Measurements from ENCODE around the gene LRRC71. TPM values are rescaled to one million over a fixed set of nuclear protein-coding genes. Genes with fewer than 3 reads are reported as not detected.

The LRRC71 gene
- polyA plus RNA-seq, 3 donors = 0.03 to 1.6 (median 0.16) TPM

DNA sequence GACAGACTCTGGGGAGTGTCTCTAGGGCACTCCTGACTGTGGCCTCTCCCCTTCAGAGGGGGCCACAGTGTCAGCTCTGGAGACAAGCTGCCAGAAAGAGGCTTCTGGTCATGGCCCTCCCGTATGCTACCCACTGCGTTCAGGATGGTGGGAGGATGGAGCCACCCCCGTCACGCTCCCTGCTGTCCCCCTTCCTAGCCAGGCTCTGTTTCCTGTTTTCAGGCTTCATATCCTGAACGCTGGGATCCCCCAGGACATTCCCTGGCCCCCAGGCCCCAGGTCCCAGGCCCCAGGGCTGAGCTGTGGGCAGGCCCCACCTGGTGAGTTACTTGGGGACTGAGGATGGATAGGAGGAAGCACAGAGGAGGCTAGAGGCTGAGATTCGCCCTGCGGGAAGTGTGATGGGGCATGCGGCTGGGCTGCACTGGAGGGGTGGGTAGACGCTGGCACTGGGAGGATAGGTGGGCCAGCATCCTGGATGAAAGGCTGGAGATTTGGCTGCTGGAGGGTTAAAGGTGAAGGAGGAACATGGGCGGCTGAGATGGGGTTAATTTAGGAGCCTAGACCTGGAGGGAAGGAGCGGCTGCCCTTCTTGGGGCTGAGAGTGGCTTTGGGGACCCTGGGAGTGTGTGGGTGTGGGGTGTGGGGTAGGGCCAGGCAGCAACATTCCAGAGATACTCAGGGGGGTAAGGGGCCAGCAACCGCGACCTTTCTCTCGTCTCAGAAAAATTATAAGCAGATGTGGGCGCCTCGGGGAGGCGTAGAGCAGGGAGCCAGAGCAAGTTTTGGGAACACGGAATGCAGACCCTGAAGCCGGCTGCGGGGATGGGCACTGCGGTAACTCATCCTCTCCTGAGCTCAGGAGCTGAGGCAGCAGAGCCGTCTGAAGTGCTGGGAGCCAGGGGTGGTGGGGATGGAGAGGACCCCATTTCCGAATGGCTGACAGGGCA is 18.2 kb upstream of the LRRC71 start:
- 51 to 55% (median 54%) methylated on average over 22 to 23 of the region's 23 CpGs for WGBS, 3 donors
- H3K27ac ChIP-seq (ENCODE audit: low read depth, low read length) = no peak overlapping the region

DNA sequence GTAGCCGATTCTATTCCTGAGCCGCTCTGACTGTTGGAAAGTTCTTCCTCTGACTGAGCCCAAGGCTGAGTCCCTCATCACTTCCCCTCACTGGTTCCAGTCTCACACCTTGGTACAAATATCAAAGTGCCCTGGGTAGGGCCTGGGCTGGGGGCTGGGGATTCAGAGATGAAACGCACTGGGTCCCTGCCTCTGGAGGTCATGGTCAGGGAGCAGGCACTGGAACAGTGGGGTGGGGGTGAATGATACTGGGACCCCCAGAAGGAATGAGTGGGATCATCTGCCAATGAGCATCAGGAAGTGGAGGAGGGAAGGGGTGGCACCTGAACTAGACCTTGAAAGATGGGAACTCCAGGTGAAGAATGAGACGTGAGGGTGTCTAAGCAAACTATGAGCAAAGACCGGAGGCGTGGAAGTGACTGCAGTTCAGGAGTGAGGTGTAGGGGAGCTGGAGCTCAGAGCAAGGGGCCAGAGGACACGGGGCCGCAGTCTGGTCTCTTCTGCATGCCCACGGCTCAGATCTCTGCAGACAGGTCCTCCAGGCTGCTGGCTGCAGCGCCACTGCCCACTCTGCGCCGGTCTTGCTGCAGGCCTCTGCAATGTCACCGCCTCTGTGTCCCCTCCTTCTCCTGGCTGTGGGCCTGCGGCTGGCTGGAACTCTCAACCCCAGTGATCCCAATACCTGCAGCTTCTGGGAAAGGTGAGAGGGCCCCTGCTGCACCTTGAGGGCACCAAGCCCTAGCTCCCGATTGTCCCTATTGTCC is 16.9 kb upstream of the LRRC71 start:
- WGBS, 3 donors = 66 to 87% (median 75%) methylated on average over 15 of the region's 15 CpGs

DNA sequence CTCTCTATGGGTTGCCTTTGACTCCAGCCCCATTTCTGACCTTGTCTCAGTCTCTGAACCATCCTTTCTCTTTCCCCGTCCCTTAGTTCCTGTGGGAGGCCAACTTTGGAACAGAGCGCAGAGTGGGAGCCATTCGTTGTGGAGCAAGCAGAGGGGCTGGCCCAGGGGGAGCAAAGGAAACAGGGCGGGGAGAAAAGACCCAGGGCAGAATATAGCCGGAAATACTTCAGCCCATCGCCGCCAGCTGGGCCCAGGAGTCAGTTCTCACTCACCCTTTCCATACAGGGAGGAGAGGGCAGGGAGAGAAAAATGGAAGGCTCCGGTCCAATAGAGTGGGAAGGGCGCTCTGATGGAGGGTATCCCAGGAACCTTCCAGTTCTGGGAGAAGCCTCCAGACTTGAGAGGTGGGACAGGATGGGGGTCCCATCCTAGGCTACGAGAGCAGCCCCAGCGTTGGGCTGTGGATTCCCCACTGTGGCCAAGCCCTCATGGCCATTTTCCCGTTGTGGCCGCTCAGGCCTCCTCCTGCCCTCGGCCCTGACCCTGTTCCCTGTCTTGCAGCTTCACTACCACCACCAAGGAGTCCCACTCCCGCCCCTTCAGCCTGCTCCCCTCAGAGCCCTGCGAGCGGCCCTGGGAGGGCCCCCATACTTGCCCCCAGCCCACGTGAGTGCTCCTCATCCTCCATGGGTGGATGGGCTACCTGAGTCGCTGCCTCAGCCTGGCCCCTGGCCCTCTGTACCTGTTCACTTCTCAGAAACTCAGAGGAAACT is 16.1 kb upstream of the LRRC71 start:
- WGBS, 3 donors = 66 to 79% (median 78%) methylated on average over 17 to 19 of the region's 19 CpGs
- no peak overlapping the region for H3K27ac ChIP-seq (ENCODE audit: low read depth, low read length)

More for the DNA sequence above, 16.9 kb upstream of the LRRC71 start:
- H3K27ac ChIP-seq (ENCODE audit: low read depth, low read length) = no peak overlapping the region

DNA sequence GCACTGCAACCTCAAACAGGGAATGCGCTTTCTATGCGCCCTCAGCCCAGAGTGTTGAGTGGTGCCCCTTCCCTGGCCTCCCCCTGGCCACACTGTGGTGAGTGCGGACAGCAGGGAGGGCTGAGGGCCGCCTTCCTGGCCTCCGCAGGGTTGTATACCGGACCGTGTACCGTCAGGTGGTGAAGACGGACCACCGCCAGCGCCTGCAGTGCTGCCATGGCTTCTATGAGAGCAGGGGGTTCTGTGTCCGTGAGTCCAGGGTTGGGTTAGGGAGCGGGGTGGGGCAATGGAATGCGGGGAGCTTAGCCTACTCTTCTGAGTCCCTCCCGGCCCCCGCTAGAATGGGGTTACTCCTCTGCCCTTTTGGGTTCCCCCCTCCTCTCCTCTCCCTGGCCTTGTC is 15.3 kb upstream of the LRRC71 start:
- no peak overlapping the region for H3K27ac ChIP-seq (ENCODE audit: low read depth, low read length)
- WGBS, 3 donors = 77 to 89% (median 88%) methylated on average over 13 to 16 of the region's 16 CpGs

DNA sequence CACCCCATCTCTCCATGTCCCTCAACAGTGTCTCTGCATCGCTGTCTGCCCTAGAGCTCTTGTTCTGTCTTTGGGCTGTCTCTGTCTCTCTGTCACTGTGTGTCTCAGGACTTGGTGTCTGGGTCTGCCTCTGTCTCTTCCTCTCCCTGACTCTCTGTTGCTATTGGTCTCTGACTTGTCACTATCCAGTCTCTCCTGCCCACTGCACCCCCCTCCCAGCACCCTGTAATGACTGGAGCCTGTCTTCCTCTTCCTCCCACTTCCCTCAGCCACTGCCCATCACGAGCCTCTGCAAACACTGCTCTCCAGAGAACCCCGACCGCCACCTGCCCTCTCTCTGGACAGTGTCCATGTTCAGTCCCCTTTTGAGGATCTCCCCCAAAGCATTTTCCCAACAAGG is 14.8 kb upstream of the LRRC71 start:
- 49 to 66% (median 64%) methylated on average over 4 of the region's 4 CpGs for WGBS, 3 donors
- no peak overlapping the region for H3K27ac ChIP-seq (ENCODE audit: low read depth, low read length)

DNA sequence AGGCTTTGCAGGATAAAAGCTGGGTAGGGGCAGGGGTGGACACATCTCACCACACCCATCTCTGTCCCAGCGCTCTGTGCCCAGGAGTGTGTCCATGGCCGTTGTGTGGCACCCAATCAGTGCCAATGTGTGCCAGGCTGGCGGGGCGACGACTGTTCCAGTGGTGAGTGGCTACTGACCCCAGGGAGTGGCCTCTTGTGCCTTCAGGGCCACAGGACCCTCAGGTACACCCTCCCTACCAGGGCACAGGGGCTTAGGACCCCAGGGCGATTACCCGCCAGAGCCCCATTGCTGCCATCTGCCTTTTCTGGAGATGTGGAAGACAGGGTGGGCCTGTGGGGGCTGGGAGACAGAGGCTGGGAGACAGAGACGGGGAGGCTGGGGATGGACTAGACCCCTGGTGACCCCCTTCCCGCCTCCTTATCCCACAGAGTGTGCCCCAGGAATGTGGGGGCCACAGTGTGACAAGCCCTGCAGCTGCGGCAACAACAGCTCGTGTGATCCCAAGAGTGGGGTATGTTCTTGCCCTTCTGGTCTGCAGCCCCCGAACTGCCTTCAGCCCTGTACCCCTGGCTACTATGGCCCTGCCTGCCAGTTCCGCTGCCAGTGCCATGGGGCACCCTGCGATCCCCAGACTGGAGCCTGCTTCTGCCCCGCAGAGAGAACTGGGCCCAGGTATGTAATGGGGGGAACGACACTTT is 14.1 kb upstream of the LRRC71 start:
- no peak overlapping the region for H3K27ac ChIP-seq (ENCODE audit: low read depth, low read length)
- 88 to 95% (median 93%) methylated on average over 16 of the region's 16 CpGs for WGBS, 3 donors

DNA sequence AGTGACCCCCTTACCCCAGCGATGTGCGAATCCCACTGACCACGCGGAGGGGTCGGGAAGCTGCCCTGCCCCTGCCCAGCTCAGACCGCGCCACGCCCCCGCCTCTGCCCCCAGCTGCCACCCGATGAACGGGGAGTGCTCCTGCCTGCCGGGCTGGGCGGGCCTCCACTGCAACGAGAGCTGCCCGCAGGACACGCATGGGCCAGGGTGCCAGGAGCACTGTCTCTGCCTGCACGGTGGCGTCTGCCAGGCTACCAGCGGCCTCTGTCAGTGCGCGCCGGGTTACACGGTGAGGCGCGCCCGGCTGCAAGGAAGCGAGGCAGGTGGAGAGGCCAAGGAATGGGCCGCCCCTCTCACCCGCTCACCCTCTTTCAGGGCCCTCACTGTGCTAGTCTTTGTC is 11.9 kb upstream of the LRRC71 start:
- no peak overlapping the region for H3K27ac ChIP-seq (ENCODE audit: low read depth, low read length)
- WGBS, 3 donors = 40 to 81% (median 81%) methylated on average over 22 to 29 of the region's 29 CpGs

DNA sequence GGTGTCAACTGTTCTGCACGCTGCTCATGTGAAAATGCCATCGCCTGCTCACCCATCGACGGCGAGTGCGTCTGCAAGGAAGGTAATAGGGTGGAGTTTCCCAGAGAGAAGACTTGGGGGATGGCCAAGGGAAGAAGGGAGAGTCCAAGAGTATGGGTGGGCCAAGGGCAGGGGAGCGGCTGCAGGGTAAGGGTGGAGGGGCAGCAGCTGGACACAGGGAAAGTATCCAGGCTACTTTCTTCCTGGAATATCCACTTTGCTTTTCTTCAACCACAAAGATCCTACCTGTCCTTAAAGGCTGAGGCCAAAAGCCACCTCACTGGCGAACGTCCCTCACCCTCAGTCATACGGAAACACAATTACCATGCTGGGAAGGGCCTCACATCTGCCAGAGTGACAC is 11.5 kb upstream of the LRRC71 start:
- no peak overlapping the region for H3K27ac ChIP-seq (ENCODE audit: low read depth, low read length)
- whole genome bisulfite sequencing, 3 donors = 61 to 70% (median 66%) methylated on average over 10 of the region's 10 CpGs

DNA sequence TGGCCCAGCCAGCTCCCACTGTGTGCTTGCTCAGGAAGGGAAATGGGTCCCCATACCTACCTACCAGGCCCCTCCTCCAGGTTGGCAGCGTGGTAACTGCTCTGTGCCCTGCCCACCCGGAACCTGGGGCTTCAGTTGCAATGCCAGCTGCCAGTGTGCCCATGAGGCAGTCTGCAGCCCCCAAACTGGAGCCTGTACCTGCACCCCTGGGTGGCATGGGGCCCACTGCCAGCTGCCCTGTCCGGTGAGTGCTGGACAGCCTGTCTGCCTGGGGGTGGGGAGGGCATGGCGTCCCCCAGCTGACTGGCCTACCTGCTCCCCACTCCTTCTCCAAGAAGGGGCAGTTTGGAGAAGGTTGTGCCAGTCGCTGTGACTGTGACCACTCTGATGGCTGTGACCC is 10.8 kb upstream of the LRRC71 start:
- WGBS, 3 donors = 70 to 86% (median 73%) methylated on average over 5 of the region's 5 CpGs
- no peak overlapping the region for H3K27ac ChIP-seq (ENCODE audit: low read depth, low read length)

DNA sequence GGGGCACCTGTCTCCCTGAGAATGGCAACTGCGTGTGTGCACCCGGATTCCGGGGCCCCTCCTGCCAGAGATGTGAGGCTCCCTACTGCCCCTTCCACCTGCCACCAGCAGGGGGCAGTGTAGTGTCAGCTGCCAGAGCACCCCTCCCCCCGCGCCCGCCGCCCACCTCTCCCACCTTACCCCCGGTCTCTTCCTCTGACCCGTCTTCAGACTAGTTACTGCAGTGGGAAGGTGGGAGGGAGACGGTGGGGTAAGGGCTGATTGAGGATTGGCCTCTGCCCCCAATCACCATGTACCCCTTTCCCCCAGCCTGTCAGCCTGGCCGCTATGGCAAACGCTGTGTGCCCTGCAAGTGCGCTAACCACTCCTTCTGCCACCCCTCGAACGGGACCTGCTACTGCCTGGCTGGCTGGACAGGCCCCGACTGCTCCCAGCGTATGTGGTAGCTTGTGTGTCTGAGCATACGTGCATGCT is 10.1 kb upstream of the LRRC71 start:
- 36 to 64% (median 63%) methylated on average over 12 to 18 of the region's 18 CpGs for WGBS, 3 donors
- no peak overlapping the region for H3K27ac ChIP-seq (ENCODE audit: low read depth, low read length)

DNA sequence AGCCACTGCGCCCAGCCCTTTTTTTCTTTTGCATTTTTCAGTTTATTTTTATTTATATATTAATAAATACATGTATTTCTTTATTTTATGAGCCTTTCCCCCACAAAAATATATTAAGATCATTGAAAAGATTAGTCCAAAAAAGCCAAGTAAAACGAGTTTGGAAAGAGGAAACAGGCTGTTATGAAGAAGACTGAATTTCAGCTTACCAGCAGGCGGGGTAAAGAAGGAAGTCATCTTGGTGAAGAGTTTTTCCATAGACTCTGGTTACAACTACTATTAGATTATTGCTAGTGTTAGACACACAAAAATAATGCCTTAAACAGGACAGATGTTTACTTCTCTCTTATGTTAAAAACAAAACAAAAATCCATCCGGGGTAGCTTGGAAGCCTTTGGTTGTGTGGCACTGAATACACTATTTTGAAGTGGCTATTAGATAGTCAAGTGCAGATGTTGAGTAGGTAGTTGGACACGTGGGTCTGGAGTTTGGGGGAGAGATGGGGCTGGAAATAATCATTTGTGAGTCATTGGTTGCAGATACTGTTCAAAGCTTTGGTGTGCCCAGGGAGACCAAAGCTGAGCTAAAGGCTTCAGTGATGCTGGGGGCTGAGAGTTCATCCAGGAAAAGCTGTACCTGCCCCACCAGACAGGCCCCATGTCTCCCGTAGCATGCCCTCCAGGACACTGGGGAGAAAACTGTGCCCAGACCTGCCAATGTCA is 8.7 kb upstream of the LRRC71 start:
- no peak overlapping the region for H3K27ac ChIP-seq (ENCODE audit: low read depth, low read length)
- 63 to 71% (median 63%) methylated on average over 6 of the region's 6 CpGs for WGBS, 3 donors

DNA sequence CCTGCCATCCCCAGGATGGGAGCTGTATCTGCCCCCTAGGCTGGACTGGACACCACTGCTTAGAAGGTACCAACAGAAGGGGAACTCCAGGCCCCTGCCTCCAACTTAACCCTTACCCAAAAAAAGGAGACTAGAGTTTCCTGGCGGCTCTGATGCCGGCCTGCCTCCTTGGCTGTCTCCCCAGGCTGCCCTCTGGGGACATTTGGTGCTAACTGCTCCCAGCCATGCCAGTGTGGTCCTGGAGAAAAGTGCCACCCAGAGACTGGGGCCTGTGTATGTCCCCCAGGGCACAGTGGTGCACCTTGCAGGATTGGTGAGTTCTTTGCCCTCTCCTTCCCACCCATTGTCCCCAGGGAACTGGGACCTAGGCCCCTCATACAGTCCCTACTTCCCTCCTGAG is 8.1 kb upstream of the LRRC71 start:
- 54 to 85% (median 79%) methylated on average over 2 of the region's 2 CpGs for WGBS, 3 donors
- H3K27ac ChIP-seq (ENCODE audit: low read depth, low read length) = no peak overlapping the region

DNA sequence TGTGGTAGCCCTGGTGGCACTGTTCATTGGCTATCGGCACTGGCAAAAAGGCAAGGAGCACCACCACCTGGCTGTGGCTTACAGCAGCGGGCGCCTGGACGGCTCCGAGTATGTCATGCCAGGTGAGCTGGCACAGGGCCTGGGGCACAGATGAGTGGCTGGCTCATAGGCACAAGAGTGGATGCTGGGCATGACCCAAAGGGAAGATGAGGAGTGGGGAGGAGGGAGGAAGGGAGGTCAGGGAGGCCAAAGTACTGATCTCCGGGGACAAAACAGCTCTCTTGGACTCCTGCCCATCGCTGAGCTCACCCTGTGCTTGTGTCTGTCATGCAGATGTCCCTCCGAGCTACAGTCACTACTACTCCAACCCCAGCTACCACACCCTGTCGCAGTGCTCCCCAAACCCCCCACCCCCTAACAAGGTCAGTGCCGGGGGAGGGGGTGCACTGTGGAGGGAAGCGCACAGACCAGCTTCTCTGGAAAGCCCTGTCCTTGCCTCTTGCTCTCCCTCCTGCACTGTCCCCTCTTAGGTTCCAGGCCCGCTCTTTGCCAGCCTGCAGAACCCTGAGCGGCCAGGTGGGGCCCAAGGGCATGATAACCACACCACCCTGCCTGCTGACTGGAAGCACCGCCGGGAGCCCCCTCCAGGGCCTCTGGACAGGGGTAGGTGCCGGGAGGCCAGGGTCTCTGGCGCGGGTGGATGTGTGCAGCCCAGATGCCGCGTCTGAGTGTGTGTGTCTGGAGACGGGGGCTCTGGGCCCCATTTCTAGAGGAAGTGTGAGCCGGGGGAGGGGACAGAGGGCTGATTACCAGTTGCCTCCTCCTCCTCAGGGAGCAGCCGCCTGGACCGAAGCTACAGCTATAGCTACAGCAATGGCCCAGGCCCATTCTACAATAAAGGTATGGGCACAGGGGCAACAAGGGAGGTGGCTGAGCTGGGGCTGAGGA is 7.3 kb upstream of the LRRC71 start:
- H3K27ac ChIP-seq (ENCODE audit: low read depth, low read length) = no peak overlapping the region
- WGBS, 3 donors = 48 to 75% (median 63%) methylated on average over 23 to 24 of the region's 24 CpGs

DNA sequence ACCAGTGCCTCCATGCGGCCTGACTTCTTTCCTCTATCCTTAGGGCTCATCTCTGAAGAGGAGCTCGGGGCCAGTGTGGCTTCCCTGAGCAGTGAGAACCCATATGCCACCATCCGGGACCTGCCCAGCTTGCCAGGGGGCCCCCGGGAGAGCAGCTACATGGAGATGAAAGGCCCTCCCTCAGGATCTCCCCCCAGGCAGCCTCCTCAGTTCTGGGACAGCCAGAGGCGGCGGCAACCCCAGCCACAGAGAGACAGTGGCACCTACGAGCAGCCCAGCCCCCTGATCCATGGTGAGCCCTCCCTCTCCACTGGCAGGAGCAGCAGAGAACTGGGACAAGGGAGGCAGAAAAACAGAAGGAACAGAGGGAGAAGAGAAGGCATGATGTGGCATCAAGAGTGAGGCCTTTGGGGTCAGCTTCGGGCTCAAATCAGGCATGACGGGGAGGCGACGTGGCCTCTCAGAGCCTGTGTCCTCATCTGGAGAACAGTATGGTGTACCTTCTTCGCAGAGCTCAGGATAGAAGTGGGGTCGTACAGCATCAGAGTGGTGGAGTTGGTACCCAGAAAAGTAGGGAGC is 6.5 kb upstream of the LRRC71 start:
- H3K27ac ChIP-seq (ENCODE audit: low read depth, low read length) = no peak overlapping the region
- 84 to 93% (median 87%) methylated on average over 11 to 13 of the region's 13 CpGs for WGBS, 3 donors

DNA sequence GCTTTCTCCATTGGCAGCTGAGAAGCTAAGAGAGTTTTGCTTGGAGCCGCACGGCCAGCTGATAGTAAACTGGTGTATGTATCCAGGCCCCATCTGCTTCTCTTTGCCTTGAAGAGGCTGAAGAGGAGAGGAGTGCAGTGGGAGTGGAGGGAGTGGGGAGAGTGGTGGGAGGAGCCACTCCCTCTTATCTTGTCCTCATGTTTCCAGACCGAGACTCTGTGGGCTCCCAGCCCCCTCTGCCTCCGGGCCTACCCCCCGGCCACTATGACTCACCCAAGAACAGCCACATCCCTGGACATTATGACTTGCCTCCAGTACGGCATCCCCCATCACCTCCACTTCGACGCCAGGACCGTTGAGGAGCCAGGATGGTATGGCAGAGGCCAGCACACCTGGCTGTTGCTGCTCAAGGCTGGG is 6.0 kb upstream of the LRRC71 start:
- no peak overlapping the region for H3K27ac ChIP-seq (ENCODE audit: low read depth, low read length)
- WGBS, 3 donors = 71 to 86% (median 80%) methylated on average over 8 to 9 of the region's 9 CpGs

DNA sequence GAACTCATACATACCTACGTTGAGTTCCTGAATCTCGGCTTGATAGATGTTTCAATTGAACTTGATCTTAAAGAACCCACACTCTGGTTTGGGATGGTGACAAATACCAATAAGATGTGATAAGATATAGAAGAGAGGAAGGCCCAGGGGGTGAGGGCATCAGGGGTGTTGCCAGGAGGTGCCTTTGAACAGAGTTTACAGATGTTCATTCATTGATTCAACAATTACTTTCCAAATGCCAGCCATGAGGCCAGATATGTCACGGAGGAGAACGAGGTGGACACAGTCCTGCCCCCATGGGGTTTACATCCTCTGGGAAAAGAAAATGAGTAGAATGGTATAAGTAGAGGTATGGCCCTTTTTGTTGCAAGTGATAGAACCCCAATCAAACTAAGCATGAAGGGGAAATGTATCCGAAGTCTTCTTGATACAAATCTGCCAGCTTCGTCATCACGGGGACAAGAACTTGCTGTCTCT is 659 bp downstream of the LRRC71 start:
- WGBS, 3 donors = 63 to 69% (median 67%) methylated on average over 7 of the region's 7 CpGs

More for the DNA sequence above, 659 bp downstream of the LRRC71 start:
- H3K27ac ChIP-seq (ENCODE audit: low read depth, low read length) = no peak overlapping the region

All from adipose tissue (tissue), 3 donors.